Retinal pigment epithelial cell (primary cell): ENCODE results near the gene SFXN5.

Experiments used
- DNase-seq: peaks from one replicate; pipeline ENCODE4 v3.0.0-alpha.2; 2010; ENCODE audit warnings: low read depth
- H3K4me3 ChIP-seq: 2 replicates; pipeline ENCODE4 v1.5.1; 2011; ENCODE audit warnings: mild to moderate bottlenecking, low read length, control low read depth, moderate library complexity
- CTCF ChIP-seq: conservative IDR thresholded peaks from 2 replicates; pipeline ENCODE4 v1.5.1; 2011; ENCODE audit warnings: low read depth, low read length, control low read depth, inconsistent platforms

Gene SFXN5

GRCh38 chr2:73000808-73001570 is 70.5 kb downstream of the SFXN5 start:
- no peak for TF ChIP-seq CTCF
- H3K4me3 ChIP-seq, result no peak overlapping the region
- DNase-seq, result no peak

- TF ChIP-seq CTCF, result no peak
- no peak for DNase-seq
- H3K4me3 ChIP-seq, result no peak overlapping the region
Observed at GRCh38 chr2:72999729-73000725, 71.5 kb downstream of the SFXN5 start.

GRCh38 chr2:72998724-72999123 is 72.8 kb downstream of the SFXN5 start:
- DNase-seq, result no peak
- no peak overlapping the region for H3K4me3 ChIP-seq
- TF ChIP-seq CTCF, result no peak

- no peak for DNase-seq
- H3K4me3 ChIP-seq, result no peak overlapping the region
- no peak for TF ChIP-seq CTCF
Observed at GRCh38 chr2:72998234-72998651, 73.3 kb downstream of the SFXN5 start.

GRCh38 chr2:72996117-72996502 is 75.4 kb downstream of the SFXN5 start:
- no peak for DNase-seq

GRCh38 chr2:72995430-72996116 is 75.9 kb downstream of the SFXN5 start:
- no peak for DNase-seq
- no peak overlapping the region for H3K4me3 ChIP-seq
- TF ChIP-seq CTCF, result no peak

More at GRCh38 chr2:72996117-72996502, 75.4 kb downstream of the SFXN5 start:
- TF ChIP-seq CTCF, result no peak
- no peak overlapping the region for H3K4me3 ChIP-seq
